ENCODE measurements around the gene TMTC1. TPM values are rescaled to one million over a fixed set of nuclear protein-coding genes. Genes with fewer than 3 reads are reported as not detected.

Gene TMTC1
- total and polyA plus RNA-seq, 9 of the 15 experiments (the other 6 are each of a cell fraction or from before 2014, with no cell fraction given) = under 0.01 to 0.18 (median 0.06) TPM; not detected in 2

GRCh38 chr12:29551812-29552211 lies 231.9 kb downstream of the TMTC1 start:
- no peak overlapping the region for H3K4me2 ChIP-seq (ENCODE audit: insufficient read depth, low read length)
- no peak overlapping the region for H3K27ac ChIP-seq (ENCODE audit: extremely low read depth, low read depth, low read length)
- ChIA-PET POLR2A (interaction anchor here (0.5 kb wide), 1 partner anchor 1869 kb away, joined by 5 read pairs; no protein-coding TSS in a partner anchor), CTCF (ENCODE audit: low intra/inter-chr PET ratio) (interaction anchor here (1.2 kb wide), 1 partner anchor 1256 kb away, joined by 3 read pairs; no protein-coding TSS in a partner anchor)
- in situ Hi-C loops (cut with MboI) = no loop called here
- H3K27me3 ChIP-seq (ENCODE audit: control insufficient read depth in 2 of 2, insufficient read depth in 2 of 2, low read length in 2 of 2) = no peaks in the 10 kb centered on the region
- 6% methylated on average over 3 of the region's 3 CpGs for WGBS (ENCODE audit: insufficient coverage, low coverage, missing lambda C conversion rate)
- DNase-seq (ENCODE audit: extremely low read depth in 1 of 4, low spot score in 3 of 4) = no peak
- no peaks in the 10 kb centered on the region for H3K9me1 ChIP-seq (ENCODE audit: control insufficient read depth, insufficient read depth, low read length)
- no peaks in the 10 kb centered on the region for H3K4me1 ChIP-seq (replicated peaks in 1 of 2; ENCODE audit: control insufficient read depth in 2 of 2, insufficient read depth in 2 of 2, low read length in 2 of 2)
- BruUV-seq (replicated peaks) = no TSS peak
- H3K36me3 ChIP-seq (ENCODE audit: control insufficient read depth, insufficient read depth, low read length) = no peaks in the 10 kb centered on the region
- TF ChIP-seq SMC3 (conservative IDR thresholded peaks at IDR 0.05; ENCODE audit: insufficient read depth, low read depth, low read length) (no peak), FIP1L1 (IDR thresholded peaks at IDR 0.05; ENCODE audit: low read depth, low read length, poor library complexity, severe bottlenecking) (no peak), HOXB6 (CRISPR knock-in tag; IDR thresholded peaks at IDR 0.05; ENCODE audit: borderline replicate concordance) (no peak), HDAC8 (tag; IDR thresholded peaks at IDR 0.05) (no peak)
- no peak overlapping the region for H3K9ac ChIP-seq (ENCODE audit: insufficient read depth in 1 of 2, low read depth in 2 of 2, low read length in 2 of 2)
- H3K79me2 ChIP-seq (ENCODE audit: control insufficient read depth, insufficient read depth, low read length) = no peaks in the 10 kb centered on the region
- no peak for FAIRE-seq
- ATAC-seq = no peak
- no peak overlapping the region for H3K4me3 ChIP-seq
- intact Hi-C loops (cut with micrococcal nuclease) = loop anchor here (2.0 to 5.0 kb wide), 3 partner anchors 583 to 1255 kb away; no protein-coding TSS in a partner anchor
- no peak overlapping the region for H2AFZ ChIP-seq (ENCODE audit: low read depth, low read length)
- H4K20me1 ChIP-seq (replicated peaks; ENCODE audit: control insufficient read depth, insufficient read depth, low read length) = no peaks in the 10 kb centered on the region
- H3K9me3 ChIP-seq (replicated peaks; ENCODE audit: control insufficient read depth, insufficient read depth, low read depth, low read length) = no peaks in the 10 kb centered on the region

- no peaks in the 10 kb centered on the region for H3K9me1 ChIP-seq (ENCODE audit: control insufficient read depth, insufficient read depth, low read length)
- no peaks in the 10 kb centered on the region for H3K36me3 ChIP-seq (ENCODE audit: control insufficient read depth, insufficient read depth, low read length)
- H2AFZ ChIP-seq (ENCODE audit: low read depth, low read length) = no peak overlapping the region
- no peaks in the 10 kb centered on the region for H3K9me3 ChIP-seq (replicated peaks; ENCODE audit: control insufficient read depth, insufficient read depth, low read depth, low read length)
- no peaks in the 10 kb centered on the region for H3K27me3 ChIP-seq (ENCODE audit: control insufficient read depth in 2 of 2, insufficient read depth in 2 of 2, low read length in 2 of 2)
- H3K27ac ChIP-seq (ENCODE audit: extremely low read depth, low read depth, low read length) = no peak overlapping the region
- no TSS peak for BruUV-seq (replicated peaks)
- no peak overlapping the region for H3K4me3 ChIP-seq
- POLR2A ChIA-PET = no interaction called here
- H4K20me1 ChIP-seq (replicated peaks; ENCODE audit: control insufficient read depth, insufficient read depth, low read length) = no peaks in the 10 kb centered on the region
- CTCF ChIA-PET (ENCODE audit: low intra/inter-chr PET ratio) = no interaction called here
- H3K9ac ChIP-seq (ENCODE audit: insufficient read depth in 1 of 2, low read depth in 2 of 2, low read length in 2 of 2) = no peak overlapping the region
- no peak overlapping the region for H3K4me2 ChIP-seq (ENCODE audit: insufficient read depth, low read length)
- no peak for ATAC-seq
- in situ Hi-C loops (cut with MboI) (loop anchor here (25.0 kb wide), 1 partner anchor 1689 kb away; no protein-coding TSS in a partner anchor), intact Hi-C loops (cut with micrococcal nuclease) (no loop called here)
- no peak for TF ChIP-seq CBX2 (IDR thresholded peaks at IDR 0.05; ENCODE audit: insufficient read depth, low read length, poor library complexity, severe bottlenecking)
- no peaks in the 10 kb centered on the region for H3K4me1 ChIP-seq (replicated peaks in 1 of 2; ENCODE audit: control insufficient read depth in 2 of 2, insufficient read depth in 2 of 2, low read length in 2 of 2)
- FAIRE-seq = no peak
- WGBS (ENCODE audit: insufficient coverage, low coverage, missing lambda C conversion rate) = 4% methylated on average over 2 of the region's 2 CpGs
- no peak for DNase-seq (ENCODE audit: extremely low read depth in 1 of 4, low spot score in 3 of 4)
- no peaks in the 10 kb centered on the region for H3K79me2 ChIP-seq (ENCODE audit: control insufficient read depth, insufficient read depth, low read length)
Measured at GRCh38 chr12:29547864-29548263, 235.9 kb downstream of the TMTC1 start.

All from K562 (cell line).